ENCODE results near the gene ZNF432.
"Not testable (repeated sequence)": the region's sequence is repeated elsewhere in the genome, so short reads cannot be mapped to it uniquely, and the experiment has no call there.

Gene ZNF432

DNA sequence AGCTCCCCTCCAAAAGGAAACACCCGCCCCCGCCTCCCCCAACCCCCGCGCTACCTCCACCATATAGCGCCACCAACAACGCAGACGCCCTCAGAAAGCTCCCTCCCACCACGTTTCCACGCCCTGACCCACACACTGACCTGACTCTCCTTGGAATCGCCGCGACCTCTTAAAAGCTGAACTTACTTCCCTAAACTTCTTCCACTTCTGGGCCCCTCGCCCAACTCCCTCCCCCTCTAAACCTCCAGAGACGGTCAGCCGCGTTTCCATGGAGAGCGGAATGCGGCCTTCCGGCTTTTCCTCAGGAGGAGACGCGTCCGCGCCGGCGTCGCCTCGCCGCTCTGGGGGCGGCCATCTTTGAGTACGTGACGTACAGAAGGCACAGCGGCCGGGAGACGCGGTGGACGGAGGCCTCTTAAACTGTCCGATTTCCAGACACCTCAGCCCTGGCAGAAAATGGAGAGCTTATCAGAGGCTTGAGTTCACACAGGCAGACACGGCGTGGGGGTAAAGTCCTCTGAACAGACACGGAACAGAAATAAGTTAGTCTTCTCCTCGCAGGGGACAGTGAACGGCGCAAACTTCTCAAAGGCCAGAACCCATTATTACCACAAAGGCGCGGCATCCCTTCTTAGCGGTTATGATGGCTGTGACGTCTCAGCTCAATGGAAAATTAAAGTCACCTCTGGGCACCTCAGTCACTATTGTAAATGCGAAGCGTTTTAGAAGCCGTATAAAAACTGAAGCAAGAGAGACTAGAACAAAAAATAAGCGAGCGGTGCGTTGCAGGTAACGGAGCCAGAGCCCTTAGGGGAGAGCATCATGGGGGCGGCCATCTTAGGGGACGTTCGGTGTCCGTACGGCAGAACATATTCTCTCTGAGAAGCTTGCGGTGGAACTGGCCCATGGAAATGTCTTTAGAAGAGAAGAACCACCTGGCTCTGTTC, at the start of gene ZNF432:
Gene ZNF432, minus strand, starts transcription at position 284 of the 947 bp plus-strand sequence. CDS start 1,970 bp downstream, outside the sequence.
- Histone ChIP-seq H3K36me3 (ENCODE audit: control insufficient read depth, insufficient read depth, low read length) (no peaks in the 10 kb centered on the region), H3K4me2 (ENCODE audit: low read length) (peak within 1 kb of the TSS; percentile 99), H3K79me2 (peaks cover 3% of the 10 kb centered on the region), H3K27me3 (ENCODE audit: control insufficient read depth, insufficient read depth, low read length) (no peaks in the 10 kb centered on the region), H2AFZ (peak within 1 kb of the TSS; percentile 86), H3K9me3 (ENCODE audit: control insufficient read depth, low read length) (no peaks in the 10 kb centered on the region), H3K9ac (peak within 1 kb of the TSS; percentile 22), H3K4me3 (ENCODE audit: low read depth, low read length) (peak within 1 kb of the TSS; percentile 97), H3K4me1 (no peaks in the 10 kb centered on the region), H3K27ac (peak within 1 kb of the TSS; percentile 90)
- TF ChIP-seq, protein P1, sequence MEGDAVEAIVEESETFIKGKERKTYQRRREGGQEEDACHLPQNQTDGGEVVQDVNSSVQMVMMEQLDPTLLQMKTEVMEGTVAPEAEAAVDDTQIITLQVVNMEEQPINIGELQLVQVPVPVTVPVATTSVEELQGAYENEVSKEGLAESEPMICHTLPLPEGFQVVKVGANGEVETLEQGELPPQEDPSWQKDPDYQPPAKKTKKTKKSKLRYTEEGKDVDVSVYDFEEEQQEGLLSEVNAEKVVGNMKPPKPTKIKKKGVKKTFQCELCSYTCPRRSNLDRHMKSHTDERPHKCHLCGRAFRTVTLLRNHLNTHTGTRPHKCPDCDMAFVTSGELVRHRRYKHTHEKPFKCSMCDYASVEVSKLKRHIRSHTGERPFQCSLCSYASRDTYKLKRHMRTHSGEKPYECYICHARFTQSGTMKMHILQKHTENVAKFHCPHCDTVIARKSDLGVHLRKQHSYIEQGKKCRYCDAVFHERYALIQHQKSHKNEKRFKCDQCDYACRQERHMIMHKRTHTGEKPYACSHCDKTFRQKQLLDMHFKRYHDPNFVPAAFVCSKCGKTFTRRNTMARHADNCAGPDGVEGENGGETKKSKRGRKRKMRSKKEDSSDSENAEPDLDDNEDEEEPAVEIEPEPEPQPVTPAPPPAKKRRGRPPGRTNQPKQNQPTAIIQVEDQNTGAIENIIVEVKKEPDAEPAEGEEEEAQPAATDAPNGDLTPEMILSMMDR (IDR thresholded peaks at IDR 0.05) = no peak

- not testable (repeated sequence) for H3K4me3 ChIP-seq (ENCODE audit: low read depth, low read length); H3K27me3 ChIP-seq (ENCODE audit: control insufficient read depth, insufficient read depth, low read length); H3K9ac ChIP-seq; H3K79me2 ChIP-seq; H3K27ac ChIP-seq; H3K4me1 ChIP-seq; H3K9me3 ChIP-seq (ENCODE audit: control insufficient read depth, low read length); H3K4me2 ChIP-seq (ENCODE audit: low read length); H3K36me3 ChIP-seq (ENCODE audit: control insufficient read depth, insufficient read depth, low read length)
- H2AFZ ChIP-seq = peak overlapping the region; percentile 72
Observed at GRCh38 chr19:52096416-52096815, 47.8 kb upstream of the ZNF432 start.

DNA sequence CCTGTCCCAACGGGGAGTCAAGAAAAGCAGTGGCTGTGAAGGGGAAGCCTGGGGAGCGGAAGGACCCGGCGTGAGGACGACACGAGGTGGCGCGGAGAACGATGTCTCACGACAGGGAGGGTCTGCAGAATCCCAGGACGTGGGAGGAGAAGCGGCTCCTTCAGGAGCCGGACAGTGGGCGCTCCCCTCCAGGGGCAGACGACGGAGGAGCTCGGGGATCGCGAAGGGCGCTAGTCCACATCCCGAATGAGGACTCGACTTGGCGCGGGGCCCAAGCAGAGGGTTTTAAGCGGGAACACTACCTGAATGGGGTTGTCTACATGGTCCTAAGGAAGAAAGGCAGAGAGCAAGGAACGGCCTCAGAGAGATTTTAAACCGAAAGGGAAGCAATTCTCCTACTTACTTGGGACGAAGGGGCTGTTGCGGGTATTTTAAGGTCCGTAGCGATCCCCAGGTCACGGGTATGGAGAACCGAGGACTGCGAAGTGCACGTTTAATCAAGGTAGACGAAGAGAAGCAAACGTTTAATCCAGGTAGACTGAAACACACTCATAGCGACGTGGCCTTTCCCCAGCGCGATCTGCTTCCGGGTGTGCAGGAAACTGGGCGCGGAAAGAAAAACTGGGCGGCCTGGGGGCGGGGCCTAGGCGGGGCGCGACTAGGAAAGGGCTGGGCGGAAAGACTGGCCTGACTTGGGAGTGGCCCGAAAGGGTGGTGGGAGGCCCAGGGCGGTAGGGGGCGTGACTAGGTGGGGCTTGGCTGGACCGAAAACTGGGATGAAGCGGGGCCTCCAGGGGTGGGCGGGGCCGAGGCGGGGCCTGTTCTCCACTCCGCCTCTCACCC, 46.8 kb upstream of the ZNF432 start, which contains the start of gene ZNF841:
Gene ZNF841, minus strand, starts transcription at position 594 of the 843 bp plus-strand sequence. CDS start 10,964 bp downstream, outside the sequence.
- no peaks in the 10 kb centered on the region for H3K4me1 ChIP-seq
- no peaks in the 10 kb centered on the region for H3K9me3 ChIP-seq (ENCODE audit: control insufficient read depth, low read length)
- TF ChIP-seq, protein P1 (IDR thresholded peaks at IDR 0.05) = peak; percentile 13
- H3K36me3 ChIP-seq (ENCODE audit: control insufficient read depth, insufficient read depth, low read length) = no peaks in the 10 kb centered on the region
- peak within 1 kb of the TSS; percentile 57 for H3K27ac ChIP-seq
- peak within 1 kb of the TSS; percentile 95 for H3K4me3 ChIP-seq (ENCODE audit: low read depth, low read length)
- H3K4me2 ChIP-seq (ENCODE audit: low read length) = peak within 1 kb of the TSS; percentile 78
- H3K79me2 ChIP-seq = peaks cover 4% of the 10 kb centered on the region
- H2AFZ ChIP-seq = peak within 1 kb of the TSS; percentile 75
- H3K9ac ChIP-seq = no peak within 1 kb of the TSS
- H3K27me3 ChIP-seq (ENCODE audit: control insufficient read depth, insufficient read depth, low read length) = no peaks in the 10 kb centered on the region

GRCh38 chr19:52094526-52095130, 46.0 kb upstream of the ZNF432 start:
- H3K9me3 ChIP-seq (ENCODE audit: control insufficient read depth, low read length) = no peaks in the 10 kb centered on the region
- TF ChIP-seq, protein P1 (IDR thresholded peaks at IDR 0.05) = no peak
- H3K9ac ChIP-seq = no peak overlapping the region
- H3K79me2 ChIP-seq = peaks cover 4% of the 10 kb centered on the region
- peak overlapping the region; percentile 75 for H2AFZ ChIP-seq
- H3K4me1 ChIP-seq = no peaks in the 10 kb centered on the region
- H3K4me2 ChIP-seq (ENCODE audit: low read length) = peak overlapping the region; percentile 78
- no peaks in the 10 kb centered on the region for H3K36me3 ChIP-seq (ENCODE audit: control insufficient read depth, insufficient read depth, low read length)
- H3K27ac ChIP-seq = peak overlapping the region; percentile 57
- peak overlapping the region; percentile 95 for H3K4me3 ChIP-seq (ENCODE audit: low read depth, low read length)
- H3K27me3 ChIP-seq (ENCODE audit: control insufficient read depth, insufficient read depth, low read length) = no peaks in the 10 kb centered on the region

Data from parathyroid adenoma (tissue), 2 donors.